ENCODE measurements around the gene KNDC1. TPM values are rescaled to one million over a fixed set of nuclear protein-coding genes. Genes with fewer than 3 reads are reported as not detected.

KNDC1 gene
- total RNA-seq, 1 donor from 2014 or later, result 0.09 TPM

DNA sequence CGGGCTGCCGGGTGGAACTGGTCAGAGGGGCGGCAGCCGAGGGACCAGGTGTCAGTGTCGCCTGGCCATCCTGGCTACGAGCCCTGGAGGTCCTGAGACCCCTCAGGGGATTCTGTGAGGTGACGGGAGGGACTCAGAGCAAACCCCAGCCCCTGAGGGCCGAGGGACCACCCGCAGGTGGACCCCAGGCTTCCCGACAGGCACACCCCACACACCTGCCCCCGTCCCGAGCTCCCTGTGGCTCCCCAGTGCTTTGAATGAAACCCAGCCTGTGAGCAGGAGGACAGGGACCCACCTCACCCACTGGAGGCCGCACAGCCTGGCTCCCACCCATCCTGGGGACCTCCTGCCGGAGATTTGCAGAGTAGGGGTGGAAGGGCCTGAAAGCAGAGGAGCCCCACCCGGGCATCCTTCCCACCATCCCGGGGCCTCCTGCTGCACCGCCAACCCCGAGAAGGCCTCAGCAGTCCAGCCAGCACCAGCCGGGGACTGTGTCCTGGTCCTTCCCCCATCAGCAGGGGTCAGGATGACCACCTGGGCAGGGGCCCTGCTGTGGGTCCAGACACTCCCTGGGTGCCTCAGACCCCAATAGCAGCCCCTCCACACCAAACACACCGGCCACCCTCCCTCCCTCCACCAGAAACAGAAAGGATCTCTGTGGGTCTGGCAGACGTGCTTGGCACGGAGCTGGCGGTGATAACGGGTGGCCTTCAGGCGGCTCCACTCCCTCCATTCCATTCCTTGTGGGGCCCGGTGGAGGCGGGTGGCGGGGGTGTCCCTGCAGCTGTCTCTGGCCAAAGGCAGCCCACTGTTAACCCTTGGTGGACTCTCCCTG lies 91.6 kb downstream of the KNDC1 start:
- Mint-ChIP-seq H3K36me3 (ENCODE audit: low read depth) (no peaks in the 10 kb centered on the region), H3K27me3 (peaks cover 10% of the 10 kb centered on the region), H3K4me3 (no peak overlapping the region), H3K27ac (no peak overlapping the region), H3K4me1 (peaks cover 5% of the 10 kb centered on the region), H3K9me3 (no peaks in the 10 kb centered on the region)
- ATAC-seq (ENCODE audit: low read depth) (no peak), DNase-seq (no peak)
- ChIA-PET CTCF (interaction anchor here (1.0 kb wide), 1 partner anchor 108 kb away, joined by 3 read pairs; no protein-coding TSS in a partner anchor), POLR2A (no interaction called here)
- intact Hi-C loops (cut with micrococcal nuclease), result loop anchor here (10.0 kb wide), 1 partner anchor 307 kb away; the partner anchor contains the start of gene CFAP46
- TF ChIP-seq, protein P1, sequence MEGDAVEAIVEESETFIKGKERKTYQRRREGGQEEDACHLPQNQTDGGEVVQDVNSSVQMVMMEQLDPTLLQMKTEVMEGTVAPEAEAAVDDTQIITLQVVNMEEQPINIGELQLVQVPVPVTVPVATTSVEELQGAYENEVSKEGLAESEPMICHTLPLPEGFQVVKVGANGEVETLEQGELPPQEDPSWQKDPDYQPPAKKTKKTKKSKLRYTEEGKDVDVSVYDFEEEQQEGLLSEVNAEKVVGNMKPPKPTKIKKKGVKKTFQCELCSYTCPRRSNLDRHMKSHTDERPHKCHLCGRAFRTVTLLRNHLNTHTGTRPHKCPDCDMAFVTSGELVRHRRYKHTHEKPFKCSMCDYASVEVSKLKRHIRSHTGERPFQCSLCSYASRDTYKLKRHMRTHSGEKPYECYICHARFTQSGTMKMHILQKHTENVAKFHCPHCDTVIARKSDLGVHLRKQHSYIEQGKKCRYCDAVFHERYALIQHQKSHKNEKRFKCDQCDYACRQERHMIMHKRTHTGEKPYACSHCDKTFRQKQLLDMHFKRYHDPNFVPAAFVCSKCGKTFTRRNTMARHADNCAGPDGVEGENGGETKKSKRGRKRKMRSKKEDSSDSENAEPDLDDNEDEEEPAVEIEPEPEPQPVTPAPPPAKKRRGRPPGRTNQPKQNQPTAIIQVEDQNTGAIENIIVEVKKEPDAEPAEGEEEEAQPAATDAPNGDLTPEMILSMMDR (IDR thresholded peaks at IDR 0.05), result no peak

DNA sequence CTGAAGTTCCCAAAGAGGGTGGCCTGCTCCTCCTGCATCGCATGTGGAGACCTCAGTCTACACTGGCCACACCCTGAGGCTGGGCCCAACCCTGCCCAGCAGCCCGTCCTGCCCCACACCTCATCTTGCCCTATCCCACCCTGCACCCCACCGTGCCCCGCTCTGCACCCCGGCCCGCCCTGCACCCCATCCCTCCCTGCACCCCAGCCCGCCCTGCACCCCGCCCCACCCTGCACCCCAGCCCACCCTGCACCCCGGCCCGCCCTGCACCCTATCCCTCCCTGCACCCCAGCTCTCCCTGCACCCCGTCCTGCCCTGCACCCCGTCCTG lies 92.2 kb downstream of the KNDC1 start:
- TF ChIP-seq, protein P1 (IDR thresholded peaks at IDR 0.05), result no peak
- H3K4me3 Mint-ChIP-seq, result no peak overlapping the region
- DNase-seq, result no peak
- no peak for ATAC-seq (ENCODE audit: low read depth)
- peaks cover 10% of the 10 kb centered on the region for H3K27me3 Mint-ChIP-seq
- no peaks in the 10 kb centered on the region for H3K36me3 Mint-ChIP-seq (ENCODE audit: low read depth)
- ChIA-PET POLR2A (no interaction called here), CTCF (interaction anchor here (1.0 kb wide), 1 partner anchor 109 kb away, joined by 3 read pairs; no protein-coding TSS in a partner anchor)
- intact Hi-C loops (cut with micrococcal nuclease), result loop anchor here (10.0 kb wide), 1 partner anchor 307 kb away; the partner anchor contains the start of gene CFAP46
- H3K27ac Mint-ChIP-seq, result no peak overlapping the region
- no peaks in the 10 kb centered on the region for H3K9me3 Mint-ChIP-seq
- H3K4me1 Mint-ChIP-seq, result peaks cover 4% of the 10 kb centered on the region

DNA sequence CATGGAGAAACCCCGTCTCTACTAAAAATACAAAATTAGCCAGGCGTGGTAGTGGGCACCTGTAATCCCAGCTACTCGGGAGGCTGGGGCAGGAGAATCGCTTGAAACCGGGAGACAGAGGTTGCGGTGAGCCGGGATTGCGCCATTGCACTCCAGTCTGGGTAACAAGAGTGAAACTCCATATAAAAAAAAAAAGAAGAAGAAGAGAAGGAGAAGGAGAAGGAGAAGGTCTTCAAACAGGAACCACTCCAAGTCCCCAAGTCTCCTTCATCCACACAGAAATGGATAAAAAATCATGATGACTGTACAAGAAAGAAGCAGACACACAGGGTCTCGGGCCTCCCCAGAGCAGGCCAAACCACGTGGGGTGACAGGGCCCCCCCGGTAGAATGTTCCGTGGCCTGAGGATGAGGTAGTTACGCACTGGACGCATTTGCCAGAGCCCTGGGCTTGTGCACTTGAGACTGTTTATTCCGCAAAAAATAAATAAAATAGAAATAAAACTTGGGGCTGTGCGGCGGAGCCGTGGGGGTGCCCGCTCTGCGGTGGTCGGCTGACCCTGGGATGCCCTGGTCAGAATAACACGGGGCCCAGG lies 93.4 kb downstream of the KNDC1 start:
- Mint-ChIP-seq H3K36me3 (ENCODE audit: low read depth) (no peaks in the 10 kb centered on the region), H3K27me3 (peaks cover 10% of the 10 kb centered on the region), H3K4me1 (peaks cover 16% of the 10 kb centered on the region), H3K27ac (no peak overlapping the region), H3K9me3 (no peaks in the 10 kb centered on the region), H3K4me3 (no peak overlapping the region)
- DNase-seq (no peak), ATAC-seq (ENCODE audit: low read depth) (no peak)
- TF ChIP-seq, protein P1 (IDR thresholded peaks at IDR 0.05), result no peak
- CTCF ChIA-PET, result no interaction called here
- POLR2A ChIA-PET, result no interaction called here
- intact Hi-C loops (cut with micrococcal nuclease), result loop anchor here (10.0 kb wide), 1 partner anchor 309 kb away; the partner anchor contains the start of gene CFAP46

DNA sequence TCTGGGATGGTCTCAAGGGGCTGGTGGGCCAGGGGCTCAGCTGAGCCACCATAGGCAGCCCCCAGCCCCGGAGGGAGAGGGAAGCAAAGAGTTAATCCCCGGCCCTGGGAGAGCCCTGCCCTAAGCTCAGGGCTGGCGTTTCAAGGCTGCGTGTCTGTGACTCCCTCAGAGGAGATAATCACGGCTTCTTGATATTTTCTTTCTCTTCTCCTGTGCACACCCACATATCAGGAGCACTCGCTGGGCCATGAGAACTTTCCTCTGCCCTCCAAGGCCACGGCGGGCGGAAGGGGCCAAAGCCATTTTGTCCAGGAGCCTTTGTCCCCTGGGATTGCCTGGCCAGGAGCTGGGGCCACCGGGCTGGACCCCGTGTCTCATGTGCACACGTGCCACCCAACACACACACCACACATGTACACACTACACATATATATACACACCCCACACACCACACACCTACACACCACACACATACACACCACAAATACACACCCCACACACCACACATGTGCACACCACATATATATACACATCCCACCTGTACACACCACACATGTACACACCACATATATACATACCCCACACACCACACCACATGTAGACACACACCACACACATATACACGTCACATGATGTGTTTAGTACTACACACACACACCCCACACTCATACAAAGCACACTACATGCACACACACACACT lies 94.6 kb downstream of the KNDC1 start:
- POLR2A ChIA-PET, result no interaction called here
- no peak overlapping the region for H3K4me3 Mint-ChIP-seq
- H3K36me3 Mint-ChIP-seq (ENCODE audit: low read depth), result no peaks in the 10 kb centered on the region
- ATAC-seq (ENCODE audit: low read depth), result no peak
- CTCF ChIA-PET, result no interaction called here
- intact Hi-C loops (cut with micrococcal nuclease), result loop anchor here (10.0 kb wide), 1 partner anchor 310 kb away; the partner anchor contains the start of gene CFAP46
- no peaks in the 10 kb centered on the region for H3K9me3 Mint-ChIP-seq
- H3K4me1 Mint-ChIP-seq, result peaks cover 26% of the 10 kb centered on the region
- H3K27ac Mint-ChIP-seq, result no peak overlapping the region
- no peak for DNase-seq
- H3K27me3 Mint-ChIP-seq, result peaks cover 7% of the 10 kb centered on the region
- TF ChIP-seq, protein P1 (IDR thresholded peaks at IDR 0.05), result no peak

DNA sequence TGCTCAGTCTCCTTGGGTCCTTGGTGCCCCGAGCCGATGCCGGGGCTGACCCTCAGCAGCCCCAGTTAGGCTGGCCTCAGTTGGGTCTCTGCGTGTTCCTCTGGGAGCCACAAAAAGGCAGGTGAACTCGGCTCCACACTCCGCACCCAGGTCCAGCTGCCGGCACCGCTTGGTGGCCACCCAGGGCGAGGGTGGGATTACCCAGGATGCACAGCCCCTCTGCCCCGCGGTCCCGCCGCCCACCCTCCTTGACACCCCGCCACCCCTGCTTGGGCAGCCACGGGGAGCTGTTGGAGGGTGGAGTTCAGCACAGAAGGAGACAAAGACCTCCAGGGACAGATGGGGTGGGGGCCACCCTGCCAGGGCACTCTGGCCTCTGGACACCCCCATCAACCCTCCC lies 95.3 kb downstream of the KNDC1 start:
- Mint-ChIP-seq H3K27ac (no peak overlapping the region), H3K27me3 (peaks cover 2% of the 10 kb centered on the region), H3K4me1 (peaks cover 33% of the 10 kb centered on the region), H3K4me3 (no peak overlapping the region), H3K36me3 (ENCODE audit: low read depth) (no peaks in the 10 kb centered on the region), H3K9me3 (no peaks in the 10 kb centered on the region)
- TF ChIP-seq, protein P1 (IDR thresholded peaks at IDR 0.05), result no peak
- ATAC-seq (ENCODE audit: low read depth) (no peak), DNase-seq (no peak)
- ChIA-PET CTCF (no interaction called here), POLR2A (no interaction called here)
- intact Hi-C loops (cut with micrococcal nuclease), result loop anchor here (10.0 kb wide), 1 partner anchor 311 kb away; the partner anchor contains the start of gene CFAP46
